GM21737 (cell line): ENCODE results near the gene PACSIN2.

Experiments used
- ATAC-seq: cut with Tn5 transposase; IDR thresholded peaks from one replicate; pipeline ENCODE4 v1.9.1; 2021; ENCODE audit warnings: mild to moderate bottlenecking, moderate library complexity; ENCODE audit not compliant: unreplicated experiment

Gene PACSIN2

GRCh38 chr22:42887120-42887519 is 127.8 kb downstream of the PACSIN2 start:
- no peak for ATAC-seq

- ATAC-seq: no peak
Observed at GRCh38 chr22:42885446-42885845, 129.5 kb downstream of the PACSIN2 start.

DNA sequence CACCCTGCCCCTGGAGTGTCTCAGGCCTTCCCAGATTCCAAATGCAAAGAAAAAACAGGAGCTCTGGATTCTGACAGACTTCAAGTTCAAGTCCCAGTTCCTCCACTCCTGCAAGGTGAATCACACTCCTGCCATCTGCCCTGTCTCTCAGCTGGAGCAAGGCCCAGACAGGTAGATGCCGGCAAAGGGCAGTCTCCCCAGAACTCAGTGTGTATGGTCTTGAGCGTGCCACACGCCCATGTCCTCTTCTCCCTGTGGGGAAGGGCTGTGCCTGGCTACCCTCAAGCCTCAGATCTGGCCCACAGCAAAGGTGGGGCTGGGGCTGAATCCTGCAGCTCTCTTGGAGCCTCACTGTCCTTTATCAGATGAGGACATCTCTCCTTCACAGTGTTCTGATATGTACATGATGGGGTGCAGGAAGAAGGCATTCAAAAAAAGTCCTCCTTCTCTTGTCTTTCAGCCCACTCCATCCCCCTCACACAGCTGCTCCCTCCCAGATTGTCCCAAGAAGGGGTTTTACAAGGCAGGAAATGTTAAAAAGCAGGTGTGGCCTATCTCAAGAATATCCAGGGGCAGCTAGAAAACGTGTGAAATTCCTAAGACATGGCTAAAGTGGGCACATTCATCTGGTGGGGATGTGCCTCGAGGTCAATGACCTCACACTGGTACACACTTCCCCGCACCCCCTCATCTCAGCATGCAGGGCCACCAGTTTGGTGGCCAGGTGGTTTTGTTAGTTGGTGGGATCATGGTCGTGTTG is 130.2 kb downstream of the PACSIN2 start:
- ATAC-seq: no peak

GRCh38 chr22:42883970-42884369 is 131.0 kb downstream of the PACSIN2 start:
- ATAC-seq: no peak

- no peak for ATAC-seq
Observed at GRCh38 chr22:42883121-42883520, 131.8 kb downstream of the PACSIN2 start.

DNA sequence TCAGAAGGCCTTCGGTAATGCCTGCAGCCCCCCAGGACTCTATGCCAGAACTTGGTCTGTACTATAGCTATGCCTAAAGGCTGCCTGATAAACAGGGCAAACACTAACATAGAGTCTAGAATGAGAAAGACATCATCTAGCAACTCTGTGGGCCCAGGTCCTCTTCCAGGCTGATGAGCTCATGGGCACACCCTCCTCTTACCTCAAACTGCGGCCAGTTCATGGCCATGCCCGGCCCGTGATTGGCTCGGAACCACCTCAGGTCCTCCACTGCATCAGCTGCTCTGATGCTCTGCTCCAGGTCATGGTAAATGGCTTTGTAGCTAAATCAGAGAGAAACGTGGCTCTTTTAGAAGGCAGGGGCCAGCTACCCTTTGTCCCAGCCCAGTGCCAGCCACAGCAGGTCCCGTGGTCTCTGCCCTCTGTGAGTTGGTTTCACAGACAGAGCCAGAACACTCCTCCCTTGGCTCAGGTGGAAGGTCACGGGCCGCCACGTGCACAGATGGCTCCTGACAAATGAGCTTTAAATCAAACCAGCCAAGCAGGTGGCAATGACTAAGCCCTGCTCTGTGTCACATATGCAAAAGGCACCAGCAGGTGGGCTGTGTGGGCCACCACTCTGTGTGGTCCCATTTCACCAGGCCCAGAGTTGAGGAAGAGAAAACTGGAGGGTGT is 132.8 kb downstream of the PACSIN2 start:
- no peak for ATAC-seq

- ATAC-seq: no peak
Observed at GRCh38 chr22:42881298-42881697, 133.7 kb downstream of the PACSIN2 start.

DNA sequence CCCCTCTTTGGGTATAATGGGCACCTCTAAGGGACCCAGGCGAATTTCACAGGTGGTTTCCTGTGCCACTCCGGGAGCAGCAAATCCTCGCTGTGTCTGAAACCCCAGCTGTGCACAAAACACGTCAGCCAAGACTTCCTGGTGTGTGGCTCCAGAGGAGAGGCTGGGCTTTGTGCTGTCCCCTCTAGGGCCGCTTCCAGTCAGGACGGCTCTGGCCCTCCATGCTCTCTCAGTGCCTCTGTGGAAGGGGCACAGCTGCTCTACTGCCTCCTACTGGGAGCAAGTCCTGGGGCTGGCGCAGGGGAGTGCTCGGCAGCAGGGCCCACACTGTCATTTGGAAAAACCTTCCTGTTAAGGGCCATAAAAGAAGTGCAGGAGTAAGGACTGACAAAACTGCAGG is 134.1 kb downstream of the PACSIN2 start:
- ATAC-seq: no peak

GRCh38 chr22:42879371-42880021 is 135.5 kb downstream of the PACSIN2 start:
- ATAC-seq: no peak

- no peak for ATAC-seq
Observed at GRCh38 chr22:42878561-42879305, 136.2 kb downstream of the PACSIN2 start.

DNA sequence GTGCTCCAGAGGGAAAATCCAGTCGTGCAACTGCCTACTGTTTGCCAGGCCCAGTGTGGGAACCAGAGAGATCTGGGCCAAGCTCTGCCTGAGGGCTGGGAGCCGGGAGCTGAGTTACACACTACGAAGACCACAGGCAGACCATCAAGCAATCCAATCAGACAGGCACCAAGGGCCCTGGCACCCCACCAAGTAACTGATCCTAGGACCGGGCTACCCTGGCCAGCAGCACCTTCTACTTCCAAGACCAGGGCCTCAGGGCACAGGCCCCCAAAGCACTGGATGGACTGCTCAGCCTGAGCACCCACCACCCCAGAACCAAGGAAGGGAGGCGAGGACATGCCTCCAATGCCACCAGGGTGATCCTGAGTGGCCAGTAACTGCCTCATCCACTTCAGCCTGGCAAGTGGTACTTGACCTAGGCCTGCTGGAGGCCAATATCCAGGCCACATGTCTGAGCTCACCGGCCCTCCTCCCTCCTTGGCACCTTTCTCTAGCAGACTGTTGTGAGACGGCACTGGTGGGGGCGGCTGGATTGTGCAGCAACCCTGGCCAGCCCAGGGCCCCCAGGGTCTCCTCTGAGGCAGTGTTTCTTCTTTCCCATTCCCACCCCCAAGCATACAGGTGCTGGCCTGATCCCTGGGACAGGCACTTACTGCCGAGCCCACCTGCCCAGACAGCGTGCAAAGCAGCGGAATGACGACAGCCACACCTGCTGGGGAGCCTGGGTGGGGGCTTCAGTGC is 137.2 kb downstream of the PACSIN2 start:
- no peak for ATAC-seq

DNA sequence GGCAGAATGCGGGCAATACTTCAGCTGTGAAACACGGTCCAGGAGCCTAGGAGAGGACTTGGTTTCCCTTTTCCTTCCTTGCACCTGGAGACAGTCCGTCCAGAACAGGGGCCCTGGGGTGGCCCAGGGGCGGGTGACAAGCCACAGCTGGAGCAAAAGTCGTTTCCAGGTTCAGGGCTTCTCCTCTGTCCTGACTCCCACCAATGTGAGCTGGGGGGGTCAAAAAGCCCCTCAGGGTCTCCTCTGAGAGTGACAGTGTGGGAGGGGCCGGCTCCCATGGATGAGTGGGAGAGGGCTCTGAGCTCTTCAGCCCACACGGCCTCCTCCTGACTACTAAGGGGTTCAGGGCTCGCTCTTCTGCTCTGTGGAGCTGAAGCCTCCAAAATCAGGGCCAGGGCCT is 137.8 kb downstream of the PACSIN2 start:
- no peak for ATAC-seq

DNA sequence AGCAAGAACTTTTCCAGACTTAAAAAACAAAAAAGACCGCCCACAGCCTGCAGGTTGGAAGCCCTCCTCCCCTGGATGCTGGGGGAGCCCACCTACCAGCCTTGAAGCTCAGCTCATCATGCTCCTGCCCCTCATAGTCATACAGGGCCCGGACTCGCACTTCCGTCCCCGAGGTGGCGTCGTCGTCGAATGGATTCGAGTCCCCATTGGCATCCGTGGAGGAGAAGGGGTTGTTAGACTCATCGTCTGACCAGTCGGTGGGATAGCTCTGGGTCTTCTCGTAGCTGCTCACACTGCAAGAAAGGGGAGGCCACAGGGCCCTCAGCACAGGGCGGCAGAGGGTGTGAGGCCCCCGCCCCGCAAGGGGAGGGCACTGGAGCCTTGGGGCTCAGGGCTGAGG is 138.9 kb downstream of the PACSIN2 start:
- no peak for ATAC-seq

- ATAC-seq: no peak
Observed at GRCh38 chr22:42874010-42874409, 140.9 kb downstream of the PACSIN2 start.

DNA sequence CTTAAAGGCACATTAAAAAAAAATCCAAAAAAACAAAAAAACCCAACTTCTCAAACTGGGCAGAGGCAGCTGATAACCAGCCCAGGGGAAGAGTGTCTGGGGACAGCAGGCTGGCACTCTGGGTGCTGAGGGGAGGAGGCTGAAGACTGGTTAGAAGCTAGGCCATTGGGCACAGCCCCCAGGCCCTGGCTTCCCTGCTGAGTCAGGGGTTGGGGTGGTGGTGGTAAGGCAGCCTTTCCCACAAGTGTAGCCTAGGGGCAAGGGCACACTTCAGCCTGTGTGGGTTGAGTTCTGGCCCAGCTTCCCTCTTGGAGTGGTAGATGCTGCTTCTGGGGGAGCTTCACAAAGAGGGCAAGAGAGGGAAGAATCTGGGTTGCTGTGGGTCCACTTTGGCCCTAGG is 141.6 kb downstream of the PACSIN2 start:
- ATAC-seq: no peak

DNA sequence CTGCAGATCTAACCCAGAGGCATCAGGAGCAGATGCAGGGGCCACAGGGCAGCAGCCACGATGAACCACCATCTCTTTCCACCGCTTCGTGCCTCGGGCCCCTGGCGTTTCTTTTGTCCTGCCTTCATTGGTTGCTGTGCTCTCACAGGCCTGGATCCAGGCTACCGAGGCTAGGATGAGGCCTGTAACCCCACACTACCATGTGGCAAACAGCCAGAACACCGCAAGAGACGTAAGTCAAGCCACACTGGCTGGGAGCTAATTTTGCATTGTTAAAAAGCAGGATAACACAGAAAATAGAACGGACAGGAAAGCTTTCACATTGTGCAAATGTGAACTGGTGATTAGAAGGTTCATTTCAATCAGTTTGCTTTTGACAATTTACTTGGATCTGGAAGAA is 142.1 kb downstream of the PACSIN2 start:
- no peak for ATAC-seq

GRCh38 chr22:42871146-42872050 is 143.6 kb downstream of the PACSIN2 start:
- no peak for ATAC-seq

DNA sequence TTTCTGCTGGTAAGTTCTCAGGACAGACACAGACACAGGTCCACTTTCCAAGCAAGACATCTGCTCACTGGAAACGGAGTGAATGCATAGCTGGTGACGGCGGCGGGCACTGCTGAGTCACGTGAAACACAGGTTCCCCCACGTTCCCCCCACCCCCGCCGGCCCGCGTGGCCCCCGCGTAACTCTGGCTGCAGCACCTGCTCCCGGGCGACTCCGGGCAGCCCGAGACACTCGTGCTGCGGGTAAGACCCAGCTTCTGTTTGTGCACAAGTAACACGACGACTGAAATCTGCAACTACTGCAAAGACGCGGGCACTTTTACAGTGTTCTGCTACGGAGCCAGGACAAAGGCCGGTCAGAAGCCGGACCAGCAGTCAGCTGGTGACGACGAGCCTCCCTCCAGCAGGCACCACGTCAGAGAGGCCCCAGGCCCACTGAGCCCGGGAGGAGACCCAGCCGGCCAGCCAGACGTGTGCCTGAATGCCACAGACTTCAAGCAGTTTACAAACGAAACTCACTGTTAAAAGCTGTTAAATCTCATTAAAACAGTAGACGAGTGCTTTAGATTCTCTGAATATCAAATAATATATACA is 145.0 kb downstream of the PACSIN2 start:
- ATAC-seq: no peak

- no peak for ATAC-seq
Observed at GRCh38 chr22:42869463-42869862, 145.5 kb downstream of the PACSIN2 start.
